GM12878 (cell line): Measurements from ENCODE around the gene FAM200B. TPM values are rescaled to one million over a fixed set of nuclear protein-coding genes. Genes with fewer than 3 reads are reported as not detected.

Experiments used
- ATAC-seq: fragments of 200-7000 bp; cut with Tn5 transposase; 3 replicates; pipeline ENCODE4 v1.9.1; 2020; ENCODE audit warnings: mild to moderate bottlenecking, moderate library complexity
- BruUV-seq: library from RNA; stranded (reverse); fragments of 400-500 nt; replicated peaks from 2 replicates; lab custom pipeline; 2021; lab: Mats Ljungman, UMichigan
- CTCF ChIA-PET: fragments of 300-600 bp; sonication (Branson Sonifier 250); formaldehyde crosslinking; extraction: SDS; loops from one replicate; lab custom pipeline; 2021; ENCODE audit warnings: inconsistent platforms; lab: Yijun Ruan, JAX
- POLR2A ChIA-PET: fragments of 350-600 bp; formaldehyde crosslinking; extraction: SDS; loops from one replicate; lab custom pipeline; 2021; ENCODE audit warnings: inconsistent platforms; lab: Charles Lee
- RAD21 ChIA-PET: fragments of 300-600 bp; sonication (Branson Sonifier 250); formaldehyde crosslinking; loops from one replicate; lab custom pipeline; 2023; ENCODE audit warnings: antibody characterized with exemption; ENCODE audit not compliant: unreplicated experiment; lab: Charles Lee
- SMC1A ChIA-PET: fragments of 300-600 bp; sonication (Branson Sonifier 250); formaldehyde crosslinking; loops from one replicate; lab custom pipeline; 2023; ENCODE audit not compliant: unreplicated experiment, uncharacterized antibody; lab: Charles Lee
- DNase-seq: peaks from one replicate; pipeline ENCODE4 v3.0.0-alpha.2; 2011; ENCODE audit warnings: low read depth, low spot score
- FAIRE-seq: peaks from 3 replicates; lab custom pipeline; 2011; peaks lifted over from hg19 to GRCh38; lab: Jason Lieb, UNC
- H2AFZ ChIP-seq: 2 replicates; pipeline ENCODE4 v1.6.0; 2011; ENCODE audit warnings: low read depth, low read length, control low read depth; ENCODE audit not compliant: control insufficient read depth
- H3K27ac ChIP-seq: 2 replicates; pipeline ENCODE4 v1.5.1; 2011; ENCODE audit warnings: control low read depth; ENCODE audit not compliant: control insufficient read depth, insufficient read depth
- H3K27me3 ChIP-seq, 2 experiments: replicated peaks in 1 of 2; 2 replicates each; pipeline versions ENCODE4 v1.6.0 to v1.6.1; 2011; ENCODE audit warnings: low read length in 1 of 2; ENCODE audit not compliant: control insufficient read depth in 2 of 2, insufficient read depth in 2 of 2
- H3K36me3 ChIP-seq, 2 experiments: 2 replicates each; pipeline ENCODE4 v1.5.1; 2011; ENCODE audit warnings: low read length in 1 of 2; ENCODE audit not compliant: control insufficient read depth in 2 of 2, insufficient read depth in 2 of 2
- H3K4me1 ChIP-seq: 2 replicates; pipeline ENCODE4 v1.6.1; 2011; ENCODE audit warnings: mild to moderate bottlenecking, low read length, moderate library complexity, mixed read lengths; ENCODE audit not compliant: control insufficient read depth, insufficient read depth
- H3K4me2 ChIP-seq: 2 replicates; pipeline ENCODE4 v1.6.0; 2011; ENCODE audit warnings: control low read depth; ENCODE audit not compliant: control insufficient read depth, insufficient read depth
- H3K4me3 ChIP-seq: fragments of 200-600 bp; sonication (generic); 2 replicates; pipeline ENCODE4 v1.5.1; 2016
- H3K79me2 ChIP-seq: 2 replicates; pipeline ENCODE4 v1.6.0; 2011; ENCODE audit warnings: low read length; ENCODE audit not compliant: control insufficient read depth, insufficient read depth
- H3K9ac ChIP-seq: 2 replicates; pipeline ENCODE4 v1.8.0; 2011; ENCODE audit warnings: low read length, control low read depth, mixed read lengths; ENCODE audit not compliant: control insufficient read depth, insufficient read depth
- H3K9me3 ChIP-seq: replicated peaks from 3 replicates; pipeline ENCODE4 v1.5.1; 2011; ENCODE audit warnings: mild to moderate bottlenecking, low read length; ENCODE audit not compliant: control insufficient read depth, insufficient read depth
- H4K20me1 ChIP-seq: 2 replicates; pipeline ENCODE4 v1.6.0; 2011; ENCODE audit not compliant: control insufficient read depth, insufficient read depth
- ATF7 ChIP-seq: fragments of 450-650 bp; IDR thresholded peaks from 2 replicates; pipeline ENCODE4 v1.6.1; 2016; ENCODE audit warnings: low read depth, mild to moderate bottlenecking
- HDAC2 ChIP-seq: fragments of 200-600 bp; sonication (generic); IDR thresholded peaks from 2 replicates; pipeline ENCODE4 v1.6.1; 2017
- HDAC6 ChIP-seq: fragments of 200-600 bp; sonication (generic); IDR thresholded peaks from one replicate; pipeline ENCODE4 v1.8.0; 2017; ENCODE audit warnings: antibody characterized with exemption; ENCODE audit not compliant: unreplicated experiment
- MYB ChIP-seq: fragments of 150-350 bp; IDR thresholded peaks from 2 replicates; pipeline ENCODE4 v1.6.1; 2014; ENCODE audit warnings: mild to moderate bottlenecking, low read depth, low read length, borderline replicate concordance
- NR2C1 ChIP-seq: fragments of 450-650 bp; IDR thresholded peaks from 2 replicates; pipeline ENCODE4 v1.6.1; 2017; ENCODE audit warnings: antibody characterized with exemption, mild to moderate bottlenecking, moderate library complexity
- POLR2AphosphoS2 ChIP-seq: IDR thresholded peaks from 2 replicates; pipeline ENCODE4 v1.6.1; 2011; ENCODE audit warnings: low read depth, mild to moderate bottlenecking, low read length, improper control_type of control experiment, moderate library complexity
- TCF3 ChIP-seq: IDR thresholded peaks from 2 replicates; pipeline ENCODE4 v1.6.1; 2012; ENCODE audit warnings: low read depth, mild to moderate bottlenecking, low read length, borderline replicate concordance; ENCODE audit not compliant: insufficient read depth
- ZNF384 ChIP-seq: IDR thresholded peaks from 2 replicates; pipeline ENCODE4 v1.6.1; 2012; ENCODE audit warnings: low read depth, mild to moderate bottlenecking, low read length, improper control_type of control experiment, borderline replicate concordance
- WGBS: methylation state at CpG from one replicate; pipeline ENCODE4 v1.1.6; 2016; ENCODE audit warnings: low lambda C conversion rate; ENCODE audit not compliant: insufficient replicate concordance, insufficient coverage; ENCODE audit errors: missing lambda C conversion rate; 5-methylcytosine and 5-hydroxymethylcytosine counted together
- in situ Hi-C: fragments of 300-500 bp; cut with MboI; formaldehyde crosslinking; loops from 9 replicates; pipeline ENCODE4 v1.14.3; 2018; ENCODE audit warnings: mixed read lengths
- intact Hi-C: fragments of 100-400 bp; cut with micrococcal nuclease; formaldehyde crosslinking; loops from one replicate; pipeline ENCODE4 v1.14.2; 2022; ENCODE audit not compliant: unreplicated experiment
- polyA plus RNA-seq, 11 experiments: library from polyadenylated mRNA; depleted of rRNA in 4 of 11; unstranded in 6 of 11; stranded (reverse) in 5 of 11; fragments of >200 nt; fragmentation: Nextera tagmentation in 4 of 11; fragmentation: Illumina TruSeq in 1 of 11; extraction: Ambion mirVana in 4 of 11; extraction: Trizol in 1 of 11; gene quantifications; 1 replicate in 1 of 11; 2 replicates in 10 of 11; pipeline versions ENCODE4 v1.2.1 to v1.2.3, GENCODE V29; 2011 to 2016; ENCODE audit warnings: inconsistent platforms in 2 of 11, missing spikeins in 2 of 11, low read depth in 1 of 11
- total RNA-seq, 4 experiments: library from RNA; depleted of rRNA in 3 of 4; stranded (reverse); fragments of >200 nt in 3 of 4; fragmentation: Illumina TruSeq in 1 of 4; extraction: Trizol in 1 of 4; gene quantifications; 2 replicates each; pipeline versions ENCODE4 v1.2.1 to v1.2.3, GENCODE V29; 2013 to 2021
- TF ChIP-seq, protein P1 (sequence below): fragments of 450-650 bp; IDR thresholded peaks from 2 replicates; pipeline ENCODE4 v1.6.1; 2017; ENCODE audit warnings: mild to moderate bottlenecking, moderate library complexity

Gene FAM200B
- total and polyA plus RNA-seq, 10 of the 15 experiments (the other 5 are each of a cell fraction or from before 2014, with no cell fraction given), result 13.8 to 48.5 (median 25.5) TPM

- ATAC-seq (no peak), DNase-seq (no peak)
- TF ChIP-seq TCF3, result no peak
- no peak for TF ChIP-seq ZNF384
- no peak for TF ChIP-seq HDAC6
- TF ChIP-seq NR2C1, result no peak
- no peak for TF ChIP-seq ATF7
- no peak for TF ChIP-seq POLR2AphosphoS2
- TF ChIP-seq, protein P1, sequence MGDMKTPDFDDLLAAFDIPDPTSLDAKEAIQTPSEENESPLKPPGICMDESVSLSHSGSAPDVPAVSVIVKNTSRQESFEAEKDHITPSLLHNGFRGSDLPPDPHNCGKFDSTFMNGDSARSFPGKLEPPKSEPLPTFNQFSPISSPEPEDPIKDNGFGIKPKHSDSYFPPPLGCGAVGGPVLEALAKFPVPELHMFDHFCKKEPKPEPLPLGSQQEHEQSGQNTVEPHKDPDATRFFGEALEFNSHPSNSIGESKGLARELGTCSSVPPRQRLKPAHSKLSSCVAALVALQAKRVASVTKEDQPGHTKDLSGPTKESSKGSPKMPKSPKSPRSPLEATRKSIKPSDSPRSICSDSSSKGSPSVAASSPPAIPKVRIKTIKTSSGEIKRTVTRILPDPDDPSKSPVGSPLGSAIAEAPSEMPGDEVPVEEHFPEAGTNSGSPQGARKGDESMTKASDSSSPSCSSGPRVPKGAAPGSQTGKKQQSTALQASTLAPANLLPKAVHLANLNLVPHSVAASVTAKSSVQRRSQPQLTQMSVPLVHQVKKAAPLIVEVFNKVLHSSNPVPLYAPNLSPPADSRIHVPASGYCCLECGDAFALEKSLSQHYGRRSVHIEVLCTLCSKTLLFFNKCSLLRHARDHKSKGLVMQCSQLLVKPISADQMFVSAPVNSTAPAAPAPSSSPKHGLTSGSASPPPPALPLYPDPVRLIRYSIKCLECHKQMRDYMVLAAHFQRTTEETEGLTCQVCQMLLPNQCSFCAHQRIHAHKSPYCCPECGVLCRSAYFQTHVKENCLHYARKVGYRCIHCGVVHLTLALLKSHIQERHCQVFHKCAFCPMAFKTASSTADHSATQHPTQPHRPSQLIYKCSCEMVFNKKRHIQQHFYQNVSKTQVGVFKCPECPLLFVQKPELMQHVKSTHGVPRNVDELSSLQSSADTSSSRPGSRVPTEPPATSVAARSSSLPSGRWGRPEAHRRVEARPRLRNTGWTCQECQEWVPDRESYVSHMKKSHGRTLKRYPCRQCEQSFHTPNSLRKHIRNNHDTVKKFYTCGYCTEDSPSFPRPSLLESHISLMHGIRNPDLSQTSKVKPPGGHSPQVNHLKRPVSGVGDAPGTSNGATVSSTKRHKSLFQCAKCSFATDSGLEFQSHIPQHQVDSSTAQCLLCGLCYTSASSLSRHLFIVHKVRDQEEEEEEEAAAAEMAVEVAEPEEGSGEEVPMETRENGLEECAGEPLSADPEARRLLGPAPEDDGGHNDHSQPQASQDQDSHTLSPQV, result no peak
- no peak for TF ChIP-seq HDAC2
- no peak for TF ChIP-seq MYB
- TF ChIP-seq, all 136 proteins: peak for 0
- RAD21 ChIA-PET, result interaction anchor here (1.2 to 3.3 kb wide), 7 partner anchors 23 to 1998 kb away, joined by 3 to 15 read pairs (median 7); partner anchors contain the start of gene FAM200B
- BruUV-seq, result no TSS peak
- intact Hi-C loops, result loop anchor here (5.0 to 10.0 kb wide), 3 partner anchors 122 to 1488 kb away; partner anchors contain the start of genes CD38 and CPEB2
- POLR2A ChIA-PET, result interaction anchor here (2.7 kb wide), 1 partner anchor 29 kb away, joined by 11 read pairs; the partner anchor contains the start of gene FAM200B
- no peak overlapping the region for H2AFZ ChIP-seq
- H3K27ac ChIP-seq, result peak overlapping the region; percentile 95; the same call in 1 of the 2 replicates
- H3K4me1 ChIP-seq, result peaks cover 29% of the 10 kb centered on the region
- no peaks in the 10 kb centered on the region for H3K27me3 ChIP-seq
- peaks cover 69% of the 10 kb centered on the region for H3K79me2 ChIP-seq
- peak overlapping the region; percentile 84 for H3K4me3 ChIP-seq
- no peaks in the 10 kb centered on the region for H4K20me1 ChIP-seq
- SMC1A ChIA-PET, result interaction anchor here (0.9 to 4.0 kb wide), 11 partner anchors 14 to 416 kb away, joined by 3 to 34 read pairs (median 5); partner anchors contain the start of gene FAM200B
- no peak for FAIRE-seq
- H3K4me2 ChIP-seq, result peak overlapping the region; percentile 95
- 96% methylated on average over 4 of the region's 4 CpGs for WGBS
- no peaks in the 10 kb centered on the region for H3K9me3 ChIP-seq
- peak overlapping the region; percentile 89 for H3K9ac ChIP-seq
- CTCF ChIA-PET, result interaction anchor here (0.7 to 4.7 kb wide), 12 partner anchors 16 to 1995 kb away, joined by 3 to 37 read pairs (median 11); partner anchors contain the start of gene FAM200B
- in situ Hi-C loops, result loop anchor here (5.0 to 10.0 kb wide), 2 partner anchors 416 to 648 kb away; partner anchors contain the start of gene CPEB2
- H3K36me3 ChIP-seq, result no peaks in the 10 kb centered on the region
These were observed 28.8 kb upstream of the FAM200B start for GRCh38 chr4:15652841-15653240.
